HG02642 (cell line): ENCODE measurements around the gene FANCE.

Source experiments
- ATAC-seq: cut with Tn5 transposase; IDR thresholded peaks from one replicate; pipeline ENCODE4 v1.9.1; 2021; ENCODE audit warnings: mild to moderate bottlenecking; ENCODE audit not compliant: unreplicated experiment, poor library complexity

FANCE gene

GRCh38 chr6:35480176-35480575, 28.0 kb downstream of the FANCE start:
- no peak for ATAC-seq

GRCh38 chr6:35481226-35481625, 29.1 kb downstream of the FANCE start:
- ATAC-seq, result no peak

GRCh38 chr6:35483062-35483461, 30.9 kb downstream of the FANCE start:
- no peak for ATAC-seq

GRCh38 chr6:35483490-35483889, 31.4 kb downstream of the FANCE start:
- ATAC-seq, result no peak

- ATAC-seq, result no peak
Observed at GRCh38 chr6:35483893-35484645, 31.9 kb downstream of the FANCE start.

GRCh38 chr6:35484921-35485392, 32.8 kb downstream of the FANCE start:
- ATAC-seq, result no peak

- ATAC-seq, result no peak
Observed at GRCh38 chr6:35485402-35485877, 33.3 kb downstream of the FANCE start.

- ATAC-seq, result no peak
Observed at GRCh38 chr6:35486005-35486925, 34.1 kb downstream of the FANCE start.

GRCh38 chr6:35487658-35488516, 35.7 kb downstream of the FANCE start:
- ATAC-seq, result no peak

- no peak for ATAC-seq
Observed at GRCh38 chr6:35488517-35488862, 36.4 kb downstream of the FANCE start.

GRCh38 chr6:35489066-35489465, 36.9 kb downstream of the FANCE start:
- ATAC-seq, result no peak

- no peak for ATAC-seq
Observed at GRCh38 chr6:35489995-35490791, 38.1 kb downstream of the FANCE start.

GRCh38 chr6:35490821-35491557, 38.9 kb downstream of the FANCE start:
- ATAC-seq, result no peak

- ATAC-seq, result no peak
Observed at GRCh38 chr6:35491558-35492257, 39.6 kb downstream of the FANCE start.

GRCh38 chr6:35492258-35492973, 40.3 kb downstream of the FANCE start:
- ATAC-seq, result no peak

GRCh38 chr6:35492974-35493284, 40.8 kb downstream of the FANCE start:
- no peak for ATAC-seq

- no peak for ATAC-seq
Observed at GRCh38 chr6:35493307-35493983, 41.3 kb downstream of the FANCE start.
